ENCODE measurements around the gene TEK. TPM values are rescaled to one million over a fixed set of nuclear protein-coding genes. Genes with fewer than 3 reads are reported as not detected.

The TEK gene
- total RNA-seq (not detected), polyA plus RNA-seq (not detected), total RNA-seq (not detected)

DNA sequence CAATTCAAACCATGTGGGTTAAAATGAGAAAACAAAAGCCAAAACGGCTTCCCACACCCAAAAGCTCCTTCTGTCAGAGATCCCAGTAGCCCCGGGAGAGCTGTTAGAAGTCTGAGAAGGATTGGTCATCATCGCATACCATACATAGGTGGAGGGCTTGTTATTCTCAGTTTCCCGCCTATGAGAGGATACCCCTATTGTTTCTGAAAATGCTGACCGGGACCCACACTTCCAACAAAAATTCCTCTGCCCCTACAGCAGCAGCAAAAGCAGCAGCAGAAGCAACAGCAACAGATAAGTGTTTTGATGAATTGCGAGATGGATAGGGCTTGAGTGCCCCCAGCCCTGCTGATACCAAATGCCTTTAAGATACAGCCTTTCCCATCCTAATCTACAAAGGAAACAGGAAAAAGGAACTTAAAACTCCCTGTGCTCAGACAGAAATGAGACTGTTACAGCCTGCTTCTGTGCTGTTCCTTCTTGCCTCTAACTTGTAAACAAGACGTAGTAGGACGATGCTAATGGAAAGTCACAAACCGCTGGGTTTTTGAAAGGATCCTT is at the start of gene TEK:
TEK (plus strand) TSS at position 245 of the 561 bp plus-strand sequence. CDS start 366 bp downstream, outside the sequence.
- no peak within 1 kb of the TSS for H3K4me3 ChIP-seq (ENCODE audit: low read length)
- H3K27ac ChIP-seq (ENCODE audit: low read depth, low read length) = no peak within 1 kb of the TSS
- no peaks in the 10 kb centered on the region for H3K36me3 ChIP-seq (ENCODE audit: control insufficient read depth in 2 of 3, insufficient read depth in 3 of 3, low read length in 3 of 3)
- POLR2A ChIA-PET = no interaction called here
- H3K4me1 ChIP-seq (ENCODE audit: control insufficient read depth in 2 of 2, insufficient read depth in 2 of 2, low read length in 2 of 2) = no peaks in the 10 kb centered on the region
- Mint-ChIP-seq H3K27me3 (peaks cover 0 to 13% (median 4%) of the 10 kb centered on the region in 5 donors), H3K4me1 (no peaks in the 10 kb centered on the region), H3K27ac (no peak within 1 kb of the TSS), H3K9me3 (peaks cover 0 to 3% (median 0%) of the 10 kb centered on the region in 11 donors), H3K4me3 (no peak within 1 kb of the TSS), H3K36me3 (no peaks in the 10 kb centered on the region)
- intact Hi-C loops (cut with micrococcal nuclease) = loop anchor here in 1 of 2 donors (10.0 kb wide), 1 partner anchor 706 kb away; no protein-coding TSS in a partner anchor
- no peaks in the 10 kb centered on the region for H3K27me3 ChIP-seq (ENCODE audit: control insufficient read depth in 2 of 2, insufficient read depth in 2 of 2, low read length in 2 of 2)
- DNase-seq (no peak), ATAC-seq (no peak)
- CTCF ChIA-PET = interaction anchor here (0.6 kb wide), 1 partner anchor 79 kb away, joined by 3 read pairs; no protein-coding TSS in a partner anchor
- no peaks in the 10 kb centered on the region for H3K9me3 ChIP-seq (ENCODE audit: control insufficient read depth in 2 of 3, low read length in 3 of 3)

- ChIA-PET POLR2A (interaction anchor here (0.6 kb wide), 1 partner anchor 306 kb away, joined by 3 read pairs; no protein-coding TSS in a partner anchor), CTCF (no interaction called here)
- H3K4me3 Mint-ChIP-seq = no peak overlapping the region
- H3K27me3 Mint-ChIP-seq = no peaks in the 10 kb centered on the region
- H3K9me3 Mint-ChIP-seq = no peaks in the 10 kb centered on the region
- Histone ChIP-seq H3K4me1 (ENCODE audit: control insufficient read depth in 2 of 2, insufficient read depth in 2 of 2, low read length in 2 of 2) (no peaks in the 10 kb centered on the region), H3K27ac (ENCODE audit: low read depth, low read length) (no peak overlapping the region), H3K9me3 (ENCODE audit: control insufficient read depth in 2 of 3, low read length in 3 of 3) (no peaks in the 10 kb centered on the region), H3K36me3 (ENCODE audit: control insufficient read depth in 2 of 3, insufficient read depth in 3 of 3, low read length in 3 of 3) (no peaks in the 10 kb centered on the region), H3K27me3 (ENCODE audit: control insufficient read depth in 2 of 2, insufficient read depth in 2 of 2, low read length in 2 of 2) (no peaks in the 10 kb centered on the region), H3K4me3 (ENCODE audit: low read length) (no peak overlapping the region)
- H3K27ac Mint-ChIP-seq = no peak overlapping the region
- no peak for DNase-seq
- intact Hi-C loops (cut with micrococcal nuclease) = no loop called here
- no peak for ATAC-seq
- peaks cover 0 to 46% (median 17%) of the 10 kb centered on the region in 5 donors for H3K36me3 Mint-ChIP-seq
- H3K4me1 Mint-ChIP-seq = no peaks in the 10 kb centered on the region
These were observed 49.6 kb upstream of the TEK start for GRCh38 chr9:27059412-27059811.

GRCh38 chr9:27059907-27060306 is 49.1 kb upstream of the TEK start:
- H3K27me3 ChIP-seq (ENCODE audit: control insufficient read depth in 2 of 2, insufficient read depth in 2 of 2, low read length in 2 of 2) = no peaks in the 10 kb centered on the region
- ChIA-PET POLR2A (interaction anchor here (0.6 kb wide), 1 partner anchor 307 kb away, joined by 3 read pairs; no protein-coding TSS in a partner anchor), CTCF (no interaction called here)

DNA sequence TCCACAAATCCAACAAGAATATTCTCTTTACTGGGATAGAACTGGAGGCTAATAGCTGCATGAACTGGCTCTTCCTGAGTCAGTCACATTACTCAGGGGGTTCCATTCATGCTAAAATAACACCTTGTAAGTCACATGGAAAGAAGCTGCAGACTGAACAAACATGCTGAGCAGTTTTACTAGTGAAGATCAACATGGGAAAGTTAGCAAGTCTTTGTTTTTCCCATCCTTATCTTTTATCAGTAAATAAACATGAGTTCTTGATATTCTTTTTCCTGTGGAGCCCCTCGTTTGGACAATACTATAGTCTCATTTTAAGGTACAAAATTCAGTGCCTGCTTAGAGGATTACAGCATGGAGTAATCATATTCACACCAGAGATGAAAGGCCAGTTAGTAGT is 43.7 kb upstream of the TEK start:
- H3K27ac ChIP-seq (ENCODE audit: low read depth, low read length) = no peak overlapping the region
- ChIA-PET CTCF (no interaction called here), POLR2A (no interaction called here)
- DNase-seq (no peak), ATAC-seq (no peak)
- intact Hi-C loops (cut with micrococcal nuclease) = no loop called here
- no peaks in the 10 kb centered on the region for H3K4me1 ChIP-seq (ENCODE audit: control insufficient read depth in 2 of 2, insufficient read depth in 2 of 2, low read length in 2 of 2)
- no peak overlapping the region for H3K27ac Mint-ChIP-seq
- no peak overlapping the region for H3K4me3 Mint-ChIP-seq
- H3K9me3 ChIP-seq (ENCODE audit: control insufficient read depth in 2 of 3, low read length in 3 of 3) = no peaks in the 10 kb centered on the region
- no peaks in the 10 kb centered on the region for H3K9me3 Mint-ChIP-seq
- H3K36me3 ChIP-seq (ENCODE audit: control insufficient read depth in 2 of 3, insufficient read depth in 3 of 3, low read length in 3 of 3) = no peaks in the 10 kb centered on the region
- peaks cover 0 to 20% (median 4%) of the 10 kb centered on the region in 5 donors for H3K36me3 Mint-ChIP-seq
- no peaks in the 10 kb centered on the region for H3K27me3 Mint-ChIP-seq
- no peak overlapping the region for H3K4me3 ChIP-seq (ENCODE audit: low read length)
- no peaks in the 10 kb centered on the region for H3K4me1 Mint-ChIP-seq
- H3K27me3 ChIP-seq (ENCODE audit: control insufficient read depth in 2 of 2, insufficient read depth in 2 of 2, low read length in 2 of 2) = no peaks in the 10 kb centered on the region

More at GRCh38 chr9:27059907-27060306, 49.1 kb upstream of the TEK start:
- intact Hi-C loops (cut with micrococcal nuclease) = no loop called here
- DNase-seq = no peak
- no peaks in the 10 kb centered on the region for H3K4me1 ChIP-seq (ENCODE audit: control insufficient read depth in 2 of 2, insufficient read depth in 2 of 2, low read length in 2 of 2)
- H3K4me3 ChIP-seq (ENCODE audit: low read length) = no peak overlapping the region
- no peaks in the 10 kb centered on the region for H3K4me1 Mint-ChIP-seq
- no peaks in the 10 kb centered on the region for H3K27me3 Mint-ChIP-seq
- no peaks in the 10 kb centered on the region for H3K36me3 ChIP-seq (ENCODE audit: control insufficient read depth in 2 of 3, insufficient read depth in 3 of 3, low read length in 3 of 3)
- H3K4me3 Mint-ChIP-seq = no peak overlapping the region
- no peak overlapping the region for H3K27ac Mint-ChIP-seq
- H3K9me3 ChIP-seq (ENCODE audit: control insufficient read depth in 2 of 3, low read length in 3 of 3) = no peaks in the 10 kb centered on the region
- no peak overlapping the region for H3K27ac ChIP-seq (ENCODE audit: low read depth, low read length)
- ATAC-seq = no peak
- no peaks in the 10 kb centered on the region for H3K9me3 Mint-ChIP-seq
- H3K36me3 Mint-ChIP-seq = peaks cover 0 to 42% (median 17%) of the 10 kb centered on the region in 5 donors

DNA sequence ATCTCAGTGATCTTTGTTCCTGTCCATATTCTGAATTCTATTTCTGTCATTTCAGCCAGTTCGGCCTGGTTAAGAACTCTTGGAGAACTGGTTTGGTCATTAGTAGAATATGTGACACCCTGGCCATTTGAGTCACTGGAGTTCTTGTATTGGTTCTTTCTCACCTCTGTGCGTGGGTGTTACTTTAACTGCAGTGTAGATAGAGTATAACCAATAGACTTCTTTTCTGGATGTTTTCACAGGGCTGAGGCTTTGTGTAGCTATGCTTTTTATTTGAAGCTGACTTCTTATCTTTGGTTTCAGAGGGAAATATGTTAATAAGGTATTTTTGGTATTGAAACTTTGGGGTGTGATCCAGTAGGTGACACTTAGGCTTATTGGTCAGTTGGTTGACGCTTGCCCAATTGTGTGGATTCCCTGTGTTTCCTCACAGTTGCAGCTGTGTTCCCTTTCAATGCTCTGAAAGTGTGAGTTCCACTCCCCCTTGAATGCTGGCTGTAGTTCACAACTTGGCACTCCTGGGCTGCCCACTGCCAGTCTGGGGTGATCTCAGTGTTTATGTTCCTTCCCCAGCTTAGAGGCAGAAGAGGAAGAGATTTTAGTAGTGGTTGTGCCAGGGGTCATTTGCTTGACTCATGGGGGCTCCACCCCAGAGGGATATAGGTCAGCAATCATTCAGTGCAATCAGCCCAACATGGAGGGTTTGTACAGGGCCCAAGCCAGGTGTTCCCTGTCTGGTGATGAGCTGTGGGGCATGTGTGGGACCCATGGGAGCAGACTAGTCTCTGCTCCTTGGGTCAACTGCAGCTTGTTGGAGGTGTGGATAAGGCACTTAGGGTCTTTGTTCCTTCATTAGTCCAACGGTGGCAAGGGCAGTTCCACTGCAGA is 34.9 kb upstream of the TEK start:
- H3K9me3 Mint-ChIP-seq = peaks cover 0 to 11% (median 0%) of the 10 kb centered on the region in 11 donors
- DNase-seq = no peak
- Histone ChIP-seq H3K4me3 (ENCODE audit: low read length) (no peak overlapping the region), H3K36me3 (ENCODE audit: control insufficient read depth in 2 of 3, insufficient read depth in 3 of 3, low read length in 3 of 3) (no peaks in the 10 kb centered on the region), H3K4me1 (ENCODE audit: control insufficient read depth in 2 of 2, insufficient read depth in 2 of 2, low read length in 2 of 2) (no peaks in the 10 kb centered on the region), H3K9me3 (ENCODE audit: control insufficient read depth in 2 of 3, low read length in 3 of 3) (no peaks in the 10 kb centered on the region), H3K27ac (ENCODE audit: low read depth, low read length) (no peak overlapping the region), H3K27me3 (ENCODE audit: control insufficient read depth in 2 of 2, insufficient read depth in 2 of 2, low read length in 2 of 2) (no peaks in the 10 kb centered on the region)
- H3K4me3 Mint-ChIP-seq = no peak overlapping the region
- ChIA-PET CTCF (no interaction called here), POLR2A (no interaction called here)
- ATAC-seq = no peak
- no peaks in the 10 kb centered on the region for H3K27me3 Mint-ChIP-seq
- intact Hi-C loops (cut with micrococcal nuclease) = no loop called here
- peaks cover 0 to 46% (median 29%) of the 10 kb centered on the region in 5 donors for H3K36me3 Mint-ChIP-seq
- H3K4me1 Mint-ChIP-seq = no peaks in the 10 kb centered on the region
- H3K27ac Mint-ChIP-seq = no peak overlapping the region

- H3K27ac ChIP-seq (ENCODE audit: low read depth, low read length) = no peak overlapping the region
- ChIA-PET POLR2A (no interaction called here), CTCF (no interaction called here)
- H3K4me3 Mint-ChIP-seq = no peak overlapping the region
- intact Hi-C loops (cut with micrococcal nuclease) = no loop called here
- peaks cover 0 to 3% (median 0%) of the 10 kb centered on the region in 11 donors for H3K9me3 Mint-ChIP-seq
- no peak overlapping the region for H3K4me3 ChIP-seq (ENCODE audit: low read length)
- no peaks in the 10 kb centered on the region for H3K9me3 ChIP-seq (ENCODE audit: control insufficient read depth in 2 of 3, low read length in 3 of 3)
- H3K27me3 ChIP-seq (ENCODE audit: control insufficient read depth in 2 of 2, insufficient read depth in 2 of 2, low read length in 2 of 2) = no peaks in the 10 kb centered on the region
- no peaks in the 10 kb centered on the region for H3K27me3 Mint-ChIP-seq
- H3K27ac Mint-ChIP-seq = no peak overlapping the region
- no peaks in the 10 kb centered on the region for H3K4me1 Mint-ChIP-seq
- no peaks in the 10 kb centered on the region for H3K36me3 ChIP-seq (ENCODE audit: control insufficient read depth in 2 of 3, insufficient read depth in 3 of 3, low read length in 3 of 3)
- no peaks in the 10 kb centered on the region for H3K4me1 ChIP-seq (ENCODE audit: control insufficient read depth in 2 of 2, insufficient read depth in 2 of 2, low read length in 2 of 2)
- DNase-seq (no peak), ATAC-seq (no peak)
- H3K36me3 Mint-ChIP-seq = peaks cover 0 to 35% (median 16%) of the 10 kb centered on the region in 5 donors
These were observed 30.3 kb upstream of the TEK start for GRCh38 chr9:27078685-27079084.
